T-helper 17 cell (primary cell): ENCODE measurements around the gene BCAS1. TPM values are rescaled to one million over a fixed set of nuclear protein-coding genes. Genes with fewer than 3 reads are reported as not detected.

Source experiments
- ATAC-seq: fragments of 150-1000 bp; cut with Tn5 transposase; 2 replicates; pipeline ENCODE4 v1.10.0; 2021; ENCODE audit warnings: mild to moderate bottlenecking, moderate library complexity
- DNase-seq, 3 donors: peaks; one replicate each; pipeline versions ENCODE4 v3.0.0 to v3.0.0-alpha.2; 2020 to 2021
- H3K9me3 ChIP-seq: one replicate; pipeline ENCODE4 v1.7.0; 2013; ENCODE audit warnings: low read length, mild to moderate bottlenecking; ENCODE audit not compliant: control insufficient read depth, poor library complexity, severe bottlenecking
- H3K27ac Mint-ChIP-seq: one replicate; pipeline ENCODE4 v1.8.0; 2022; ENCODE audit warnings: mild to moderate bottlenecking, moderate library complexity, mixed read lengths
- H3K27me3 Mint-ChIP-seq: one replicate; pipeline ENCODE4 v1.8.0; 2022; ENCODE audit warnings: mixed read lengths
- H3K36me3 Mint-ChIP-seq: one replicate; pipeline ENCODE4 v1.8.0; 2022; ENCODE audit warnings: low read depth, mixed read lengths
- H3K4me1 Mint-ChIP-seq: one replicate; pipeline ENCODE4 v1.8.0; 2022; ENCODE audit warnings: mild to moderate bottlenecking, mixed read lengths
- H3K4me3 Mint-ChIP-seq: one replicate; pipeline ENCODE4 v1.8.0; 2022; ENCODE audit warnings: mild to moderate bottlenecking, moderate library complexity, mixed read lengths
- total RNA-seq, 4 donors: library from RNA in 2 of 4; stranded (reverse) in 2 of 4; gene quantifications; one replicate each; pipeline ENCODE4 v1.2.3 and lab custom pipeline; 2022 to 2026

Gene BCAS1
- total RNA-seq, 2 donors from 2014 or later: 0.27 TPM; not detected in 1

- H3K4me3 Mint-ChIP-seq: no peak overlapping the region
- H3K36me3 Mint-ChIP-seq: no peaks in the 10 kb centered on the region
- peak overlapping the region; percentile 57 for H3K27ac Mint-ChIP-seq
- H3K4me1 Mint-ChIP-seq: peaks cover 18% of the 10 kb centered on the region
- DNase-seq: no peak
- no peak for ATAC-seq
- no peaks in the 10 kb centered on the region for H3K9me3 ChIP-seq
- H3K27me3 Mint-ChIP-seq: no peaks in the 10 kb centered on the region
These were observed 171.8 kb downstream of the BCAS1 start for GRCh38 chr20:53898556-53898931.

GRCh38 chr20:53897884-53898555, 172.4 kb downstream of the BCAS1 start:
- Mint-ChIP-seq H3K36me3 (no peaks in the 10 kb centered on the region), H3K4me1 (peaks cover 22% of the 10 kb centered on the region), H3K27ac (no peak overlapping the region), H3K4me3 (no peak overlapping the region), H3K27me3 (no peaks in the 10 kb centered on the region)
- no peaks in the 10 kb centered on the region for H3K9me3 ChIP-seq
- DNase-seq (no peak), ATAC-seq (no peak)

- no peaks in the 10 kb centered on the region for H3K27me3 Mint-ChIP-seq
- H3K27ac Mint-ChIP-seq: no peak overlapping the region
- H3K4me3 Mint-ChIP-seq: no peak overlapping the region
- DNase-seq (no peak), ATAC-seq (no peak)
- H3K36me3 Mint-ChIP-seq: no peaks in the 10 kb centered on the region
- H3K4me1 Mint-ChIP-seq: peaks cover 26% of the 10 kb centered on the region
- H3K9me3 ChIP-seq: no peaks in the 10 kb centered on the region
These were observed 173.7 kb downstream of the BCAS1 start for GRCh38 chr20:53896647-53897046.

GRCh38 chr20:53896041-53896440, 174.4 kb downstream of the BCAS1 start:
- ATAC-seq (no peak), DNase-seq (no peak)
- no peak overlapping the region for H3K27ac Mint-ChIP-seq
- no peaks in the 10 kb centered on the region for H3K9me3 ChIP-seq
- no peaks in the 10 kb centered on the region for H3K27me3 Mint-ChIP-seq
- H3K4me1 Mint-ChIP-seq: peaks cover 24% of the 10 kb centered on the region
- no peak overlapping the region for H3K4me3 Mint-ChIP-seq
- H3K36me3 Mint-ChIP-seq: no peaks in the 10 kb centered on the region

- no peaks in the 10 kb centered on the region for H3K9me3 ChIP-seq
- H3K4me1 Mint-ChIP-seq: peaks cover 21% of the 10 kb centered on the region
- no peak overlapping the region for H3K27ac Mint-ChIP-seq
- H3K4me3 Mint-ChIP-seq: no peak overlapping the region
- ATAC-seq (no peak), DNase-seq (no peak)
- H3K27me3 Mint-ChIP-seq: no peaks in the 10 kb centered on the region
- H3K36me3 Mint-ChIP-seq: no peaks in the 10 kb centered on the region
These were observed 175.0 kb downstream of the BCAS1 start for GRCh38 chr20:53895385-53895755.

GRCh38 chr20:53894707-53895384, 175.5 kb downstream of the BCAS1 start:
- no peak overlapping the region for H3K27ac Mint-ChIP-seq

More at GRCh38 chr20:53894707-53895384, 175.5 kb downstream of the BCAS1 start:
- ATAC-seq: no peak
- H3K4me3 Mint-ChIP-seq: no peak overlapping the region
- DNase-seq: no peak
- peaks cover 20% of the 10 kb centered on the region for H3K4me1 Mint-ChIP-seq
- H3K27me3 Mint-ChIP-seq: no peaks in the 10 kb centered on the region
- no peaks in the 10 kb centered on the region for H3K36me3 Mint-ChIP-seq
- H3K9me3 ChIP-seq: no peaks in the 10 kb centered on the region

Other genes with a start within 250 kb of the BCAS1 start
- under 1 TPM in 1 of 2 donors, not detected in 1; 0.22 TPM for gene CYP24A1, start 103.4 kb upstream of the BCAS1 start, total RNA-seq
- gene PFDN4, start 137.5 kb upstream of the BCAS1 start, total RNA-seq: 10 to 100 TPM; 16.9 to 21.3 TPM